ENCODE data around the gene ADRB2.

DNA sequence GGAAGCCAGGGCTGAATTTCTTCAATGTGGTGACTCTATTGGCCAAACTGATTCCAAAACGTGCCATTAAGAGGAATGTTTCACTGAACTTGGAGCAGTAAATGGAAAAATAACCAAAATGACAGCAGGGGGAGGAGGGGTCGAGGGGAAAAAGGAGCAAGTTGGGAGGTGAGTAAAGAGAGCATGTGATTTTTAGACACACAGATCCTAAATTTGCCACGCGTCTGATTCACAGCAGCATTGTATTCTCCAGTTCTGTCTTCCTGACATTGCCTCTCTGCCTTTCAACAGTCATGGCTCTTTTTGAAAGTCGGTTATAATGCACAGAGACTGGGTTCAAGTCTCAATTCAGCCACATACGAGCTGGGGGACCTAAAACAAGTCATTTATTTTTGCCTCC is 22.0 kb upstream of the ADRB2 start:
- TF ChIP-seq, protein P1, sequence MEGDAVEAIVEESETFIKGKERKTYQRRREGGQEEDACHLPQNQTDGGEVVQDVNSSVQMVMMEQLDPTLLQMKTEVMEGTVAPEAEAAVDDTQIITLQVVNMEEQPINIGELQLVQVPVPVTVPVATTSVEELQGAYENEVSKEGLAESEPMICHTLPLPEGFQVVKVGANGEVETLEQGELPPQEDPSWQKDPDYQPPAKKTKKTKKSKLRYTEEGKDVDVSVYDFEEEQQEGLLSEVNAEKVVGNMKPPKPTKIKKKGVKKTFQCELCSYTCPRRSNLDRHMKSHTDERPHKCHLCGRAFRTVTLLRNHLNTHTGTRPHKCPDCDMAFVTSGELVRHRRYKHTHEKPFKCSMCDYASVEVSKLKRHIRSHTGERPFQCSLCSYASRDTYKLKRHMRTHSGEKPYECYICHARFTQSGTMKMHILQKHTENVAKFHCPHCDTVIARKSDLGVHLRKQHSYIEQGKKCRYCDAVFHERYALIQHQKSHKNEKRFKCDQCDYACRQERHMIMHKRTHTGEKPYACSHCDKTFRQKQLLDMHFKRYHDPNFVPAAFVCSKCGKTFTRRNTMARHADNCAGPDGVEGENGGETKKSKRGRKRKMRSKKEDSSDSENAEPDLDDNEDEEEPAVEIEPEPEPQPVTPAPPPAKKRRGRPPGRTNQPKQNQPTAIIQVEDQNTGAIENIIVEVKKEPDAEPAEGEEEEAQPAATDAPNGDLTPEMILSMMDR (IDR thresholded peaks at IDR 0.05; ENCODE audit: low read depth, low read length, poor library complexity, severe bottlenecking), result no peak
- TF ChIP-seq EZH2phosphoT487 (IDR thresholded peaks at IDR 0.05; ENCODE audit: borderline replicate concordance, low read length), result no peak
